GM12872 (cell line): ENCODE measurements around the gene GLDN.

ENCODE experiments used
- CTCF ChIP-seq: IDR thresholded peaks from 3 replicates; pipeline ENCODE4 v1.5.1; 2011; ENCODE audit warnings: low read depth, mild to moderate bottlenecking, low read length, moderate library complexity; ENCODE audit not compliant: insufficient read depth

GLDN gene

GRCh38 chr15:51363383-51363782, 21.9 kb downstream of the GLDN start:
- no peak for TF ChIP-seq CTCF

GRCh38 chr15:51365417-51365816, 24.0 kb downstream of the GLDN start:
- no peak for TF ChIP-seq CTCF

DNA sequence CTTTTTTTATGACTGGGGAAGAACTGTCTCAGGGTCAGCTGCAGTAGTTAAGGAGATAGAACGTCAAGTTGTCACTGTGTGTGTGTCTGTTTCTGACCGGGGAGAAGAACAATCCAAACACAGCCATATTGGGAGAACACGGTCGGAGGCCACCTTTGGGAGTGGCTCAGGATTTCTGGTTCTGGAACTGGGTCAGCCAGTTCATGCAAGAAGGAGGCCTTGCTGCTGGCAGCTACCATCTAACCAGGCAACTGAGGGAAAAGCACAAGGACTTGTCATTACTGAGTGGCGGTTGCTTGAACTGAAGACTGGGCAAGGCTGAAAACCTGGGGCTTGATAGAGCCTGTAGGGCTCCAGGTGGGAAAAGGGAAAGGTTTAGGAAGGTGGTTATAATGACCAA, 24.6 kb downstream of the GLDN start:
- no peak for TF ChIP-seq CTCF

- TF ChIP-seq CTCF, result no peak
These were observed 25.5 kb downstream of the GLDN start for GRCh38 chr15:51366920-51367319.

GRCh38 chr15:51367322-51367976, 26.0 kb downstream of the GLDN start:
- no peak for TF ChIP-seq CTCF

GRCh38 chr15:51368307-51368706, 26.9 kb downstream of the GLDN start:
- TF ChIP-seq CTCF, result no peak

GRCh38 chr15:51368751-51369450, 27.4 kb downstream of the GLDN start:
- TF ChIP-seq CTCF, result no peak
